Omental fat pad (tissue), 4 donors: Measurements from ENCODE around the gene GJB4. TPM values are rescaled to one million over a fixed set of nuclear protein-coding genes. Genes with fewer than 3 reads are reported as not detected.

Source experiments
- ATAC-seq: fragments of 150-250 bp; one replicate; pipeline ENCODE4 v1.9.1; 2016; ENCODE audit warnings: mild to moderate bottlenecking, moderate library complexity; ENCODE audit not compliant: low FRiP score
- DNase-seq: peaks from one replicate; pipeline ENCODE4 v3.0.0-alpha.2; 2019; ENCODE audit warnings: low spot score
- total RNA-seq, 4 donors: library from RNA; depleted of rRNA; stranded (reverse); fragments of >200 nt; gene quantifications; one replicate each; pipeline ENCODE4 v1.1.0, GENCODE V29; 2016
- TF ChIP-seq, protein P1 (sequence below), 3 donors: fragments of 450-650 bp; IDR thresholded peaks; one replicate each; pipeline ENCODE4 v1.5.1; 2016 to 2017; ENCODE audit warnings: antibody characterized with exemption in 3 of 3, mild to moderate bottlenecking in 3 of 3, moderate library complexity in 2 of 3

The GJB4 gene
- total RNA-seq, 4 donors from 2014 or later, result not detected

DNA sequence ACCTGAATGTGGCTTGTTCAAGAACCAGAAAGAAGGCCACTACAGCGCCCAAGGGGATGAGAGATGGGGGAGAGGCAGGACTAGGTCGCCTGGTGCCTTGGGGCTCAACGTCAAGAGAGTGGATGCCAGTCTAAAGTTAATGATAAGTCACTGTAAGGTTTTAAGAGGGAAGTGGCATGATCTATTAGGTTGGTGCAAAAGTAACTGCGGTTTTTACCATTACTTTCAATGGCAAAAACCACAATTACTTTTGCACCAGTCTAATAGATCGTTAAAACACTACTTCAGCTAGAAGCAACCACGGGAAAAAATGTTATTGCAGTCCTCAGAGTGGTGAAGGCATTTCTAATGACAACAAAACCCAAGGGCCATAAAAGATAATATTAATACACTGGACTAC is 18.8 kb downstream of the GJB4 start:
- TF ChIP-seq, protein P1, sequence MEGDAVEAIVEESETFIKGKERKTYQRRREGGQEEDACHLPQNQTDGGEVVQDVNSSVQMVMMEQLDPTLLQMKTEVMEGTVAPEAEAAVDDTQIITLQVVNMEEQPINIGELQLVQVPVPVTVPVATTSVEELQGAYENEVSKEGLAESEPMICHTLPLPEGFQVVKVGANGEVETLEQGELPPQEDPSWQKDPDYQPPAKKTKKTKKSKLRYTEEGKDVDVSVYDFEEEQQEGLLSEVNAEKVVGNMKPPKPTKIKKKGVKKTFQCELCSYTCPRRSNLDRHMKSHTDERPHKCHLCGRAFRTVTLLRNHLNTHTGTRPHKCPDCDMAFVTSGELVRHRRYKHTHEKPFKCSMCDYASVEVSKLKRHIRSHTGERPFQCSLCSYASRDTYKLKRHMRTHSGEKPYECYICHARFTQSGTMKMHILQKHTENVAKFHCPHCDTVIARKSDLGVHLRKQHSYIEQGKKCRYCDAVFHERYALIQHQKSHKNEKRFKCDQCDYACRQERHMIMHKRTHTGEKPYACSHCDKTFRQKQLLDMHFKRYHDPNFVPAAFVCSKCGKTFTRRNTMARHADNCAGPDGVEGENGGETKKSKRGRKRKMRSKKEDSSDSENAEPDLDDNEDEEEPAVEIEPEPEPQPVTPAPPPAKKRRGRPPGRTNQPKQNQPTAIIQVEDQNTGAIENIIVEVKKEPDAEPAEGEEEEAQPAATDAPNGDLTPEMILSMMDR (IDR thresholded peaks at IDR 0.05), result no peak
- ATAC-seq, result no peak

DNA sequence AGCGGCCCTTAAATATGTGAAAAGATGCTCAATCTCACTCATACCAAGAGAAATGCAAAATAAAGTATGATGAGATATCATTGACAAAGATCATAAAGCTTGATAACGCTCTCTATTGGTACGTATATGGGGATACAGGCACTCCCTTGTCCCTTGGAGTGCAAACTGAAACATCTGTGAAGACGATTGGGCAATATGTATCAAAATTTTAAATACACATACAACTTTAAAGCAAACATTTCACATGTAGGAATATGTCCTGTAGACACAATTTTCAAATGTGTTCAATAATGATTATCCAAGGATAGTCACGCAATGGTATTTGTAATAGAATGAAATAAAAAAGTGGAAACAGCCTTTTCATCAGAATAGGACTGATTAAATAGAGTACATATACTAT is 19.5 kb downstream of the GJB4 start:
- DNase-seq (no peak), ATAC-seq (no peak)
- TF ChIP-seq, protein P1 (IDR thresholded peaks at IDR 0.05), result no peak

More for the DNA sequence above, 18.8 kb downstream of the GJB4 start:
- no peak for DNase-seq

DNA sequence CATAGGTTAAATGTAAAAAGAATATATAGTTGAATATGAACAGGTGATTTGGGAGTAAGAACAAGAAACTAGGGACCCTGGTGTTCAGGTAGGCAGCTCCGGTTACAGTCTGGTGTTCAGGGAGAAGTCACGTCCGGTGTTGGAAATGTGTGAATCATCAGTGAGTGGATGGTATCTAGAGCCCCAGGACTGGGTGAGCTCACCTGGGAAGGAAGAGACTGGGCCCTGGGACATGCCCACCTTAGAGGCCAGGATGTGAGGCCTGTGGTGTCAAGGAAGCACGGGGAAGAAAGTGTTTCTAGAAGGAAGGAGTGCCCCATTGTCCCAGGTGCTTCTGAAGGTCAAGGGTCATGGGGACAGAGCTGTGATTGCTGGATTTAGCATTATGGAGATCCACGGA is 20.0 kb downstream of the GJB4 start:
- TF ChIP-seq, protein P1 (IDR thresholded peaks at IDR 0.05), result no peak

DNA sequence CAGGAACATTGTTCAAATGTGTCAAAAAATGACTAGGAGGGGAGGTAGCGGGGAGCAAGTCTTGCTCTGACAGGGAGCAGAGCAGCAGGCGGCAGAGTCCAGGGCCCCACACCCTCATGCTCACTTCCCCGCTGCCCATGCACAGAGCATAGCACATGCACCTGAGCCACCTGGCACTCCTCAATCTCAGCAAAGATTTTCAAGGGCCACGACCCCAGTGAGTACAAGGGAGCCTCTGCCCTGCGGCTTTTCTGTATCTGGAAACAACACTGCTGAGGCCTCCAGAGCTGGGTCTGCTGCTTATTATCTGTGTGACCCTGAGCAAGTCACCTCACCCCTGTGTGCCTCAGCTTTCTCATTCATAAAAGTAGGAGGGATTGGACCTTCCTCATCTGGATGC is 20.4 kb downstream of the GJB4 start:
- TF ChIP-seq, protein P1 (IDR thresholded peaks at IDR 0.05), result no peak
- ATAC-seq, result no peak

More for the DNA sequence above, 20.0 kb downstream of the GJB4 start:
- ATAC-seq (no peak), DNase-seq (no peak)

DNA sequence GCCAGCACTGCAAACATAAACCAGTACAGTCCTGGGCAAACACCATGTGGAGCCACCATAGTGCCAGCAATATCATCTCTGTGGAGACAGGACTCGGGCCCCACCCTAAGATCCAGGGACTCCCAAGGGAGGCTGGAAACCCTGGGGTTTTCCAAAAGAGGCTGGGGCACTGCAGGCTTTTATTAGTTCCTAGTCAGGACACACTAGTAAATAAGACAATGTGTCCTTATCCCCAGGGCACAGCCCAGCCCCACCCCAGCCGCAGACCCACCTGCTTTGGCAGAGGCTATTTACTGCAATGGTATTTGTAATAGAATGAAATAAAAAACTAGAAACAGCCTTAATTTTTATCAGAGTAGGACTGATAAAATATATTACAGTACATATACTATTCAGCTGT is 21.0 kb downstream of the GJB4 start:
- DNase-seq (no peak), ATAC-seq (no peak)
- TF ChIP-seq, protein P1 (IDR thresholded peaks at IDR 0.05), result no peak

More for the DNA sequence above, 20.4 kb downstream of the GJB4 start:
- DNase-seq, result no peak

DNA sequence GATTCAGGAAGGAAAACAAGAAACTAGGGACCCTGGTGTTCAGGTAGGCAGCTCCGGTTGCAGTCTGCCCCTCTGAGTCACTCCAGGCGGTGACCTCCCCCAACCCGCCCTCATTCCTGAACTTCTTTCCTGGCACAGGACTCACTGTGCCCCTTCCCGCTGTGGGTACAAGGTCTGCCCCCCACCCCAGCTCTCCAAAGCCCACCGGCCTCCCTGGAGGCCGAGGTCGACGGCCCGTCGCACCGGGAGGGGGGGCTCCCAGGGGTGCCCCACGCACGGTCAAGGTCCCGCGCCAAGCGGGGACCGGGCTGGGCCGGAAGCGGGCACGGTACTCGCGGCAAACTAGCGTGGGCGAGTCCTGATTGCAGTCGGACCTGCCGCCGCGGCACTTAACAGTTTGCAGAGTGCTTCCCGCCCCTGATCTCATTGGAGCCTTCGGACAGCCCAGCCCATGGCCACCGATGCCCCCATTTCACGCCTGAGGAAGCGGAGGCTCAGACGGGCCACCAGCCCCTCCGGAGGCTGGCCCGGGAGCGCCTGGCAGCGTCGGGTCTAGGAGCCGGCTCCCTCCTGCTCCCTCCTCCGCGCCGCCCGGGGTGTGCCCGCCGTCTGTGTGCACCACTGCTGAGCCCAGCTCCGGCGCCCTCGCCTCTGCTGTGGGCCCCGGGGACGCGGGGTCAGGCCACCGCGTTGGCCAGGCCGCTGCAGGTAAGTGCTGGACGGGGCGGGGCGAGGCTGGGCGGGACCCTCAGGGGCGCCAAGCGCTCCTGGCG is 21.7 kb downstream of the GJB4 start, which contains the start of gene GJB3:
GJB3 (plus strand) TSS at position 144 of the 773 bp plus-strand sequence. CDS start 3,549 bp downstream, outside the sequence.
- DNase-seq, result no peak
- TF ChIP-seq, protein P1 (IDR thresholded peaks at IDR 0.05), result no peak
- ATAC-seq, result no peak

DNA sequence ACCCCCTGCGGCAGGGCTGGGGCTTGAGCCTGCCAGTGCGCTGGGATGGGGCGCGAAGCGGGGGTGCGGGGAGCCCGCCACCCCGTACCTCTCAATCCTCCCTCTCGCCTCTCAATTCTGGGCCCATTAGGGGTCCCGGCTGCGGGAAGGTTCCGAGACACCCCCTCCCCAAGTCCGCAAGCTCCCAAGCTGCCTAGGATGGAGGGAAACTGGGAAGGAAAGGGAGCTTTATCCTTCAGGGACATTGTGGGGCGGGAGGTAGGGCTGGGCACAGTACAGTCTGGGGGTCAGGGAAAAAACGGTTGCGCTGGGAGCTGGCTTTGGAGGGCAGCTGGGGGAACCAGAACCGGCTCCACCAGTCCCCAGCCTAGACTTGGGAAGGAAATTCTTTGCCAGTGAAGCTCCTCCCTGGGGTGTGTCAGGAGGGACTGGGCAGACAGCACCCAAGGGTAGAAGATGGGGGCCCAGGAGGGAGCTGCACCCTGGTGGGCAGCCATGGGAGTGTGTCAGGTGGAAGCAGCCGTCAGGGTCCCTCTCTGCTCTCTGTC is 22.4 kb downstream of the GJB4 start:
- TF ChIP-seq, protein P1 (IDR thresholded peaks at IDR 0.05), result no peak
- no peak for ATAC-seq
- DNase-seq, result no peak
